ENCODE measurements around the gene OR11H7.

DNA sequence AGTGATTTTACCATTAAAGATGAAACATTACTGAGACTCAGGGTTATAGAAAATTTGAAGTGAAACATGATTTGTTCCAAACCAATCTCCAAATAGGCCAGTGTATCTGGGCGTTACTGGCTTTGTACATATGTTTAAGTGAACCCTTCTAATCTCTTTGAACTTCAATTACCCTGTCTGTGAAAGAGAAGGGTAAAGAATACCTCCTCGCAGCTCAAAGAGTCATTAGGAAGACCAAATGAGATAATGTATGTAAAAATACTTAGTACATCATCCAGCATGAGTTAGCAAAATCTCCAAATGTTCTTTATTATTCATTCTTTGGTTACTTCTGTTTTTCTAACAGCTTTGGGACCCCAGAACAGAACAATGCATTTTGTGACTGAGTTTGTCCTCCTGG is 5.4 kb upstream of the OR11H7 start, which contains the start of gene OR11H6:
- TF ChIP-seq, protein P1, sequence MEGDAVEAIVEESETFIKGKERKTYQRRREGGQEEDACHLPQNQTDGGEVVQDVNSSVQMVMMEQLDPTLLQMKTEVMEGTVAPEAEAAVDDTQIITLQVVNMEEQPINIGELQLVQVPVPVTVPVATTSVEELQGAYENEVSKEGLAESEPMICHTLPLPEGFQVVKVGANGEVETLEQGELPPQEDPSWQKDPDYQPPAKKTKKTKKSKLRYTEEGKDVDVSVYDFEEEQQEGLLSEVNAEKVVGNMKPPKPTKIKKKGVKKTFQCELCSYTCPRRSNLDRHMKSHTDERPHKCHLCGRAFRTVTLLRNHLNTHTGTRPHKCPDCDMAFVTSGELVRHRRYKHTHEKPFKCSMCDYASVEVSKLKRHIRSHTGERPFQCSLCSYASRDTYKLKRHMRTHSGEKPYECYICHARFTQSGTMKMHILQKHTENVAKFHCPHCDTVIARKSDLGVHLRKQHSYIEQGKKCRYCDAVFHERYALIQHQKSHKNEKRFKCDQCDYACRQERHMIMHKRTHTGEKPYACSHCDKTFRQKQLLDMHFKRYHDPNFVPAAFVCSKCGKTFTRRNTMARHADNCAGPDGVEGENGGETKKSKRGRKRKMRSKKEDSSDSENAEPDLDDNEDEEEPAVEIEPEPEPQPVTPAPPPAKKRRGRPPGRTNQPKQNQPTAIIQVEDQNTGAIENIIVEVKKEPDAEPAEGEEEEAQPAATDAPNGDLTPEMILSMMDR (IDR thresholded peaks at IDR 0.05): no peak
- no peak for TF ChIP-seq POLR2A (IDR thresholded peaks at IDR 0.05)
